H9 (cell line): Measurements from ENCODE around the gene TAOK3. TPM values are rescaled to one million over a fixed set of nuclear protein-coding genes. Genes with fewer than 3 reads are reported as not detected.

Experiments
- DNase-seq: peaks from one replicate; pipeline ENCODE4 v3.0.0-alpha.2; 2017
- H2AFZ ChIP-seq: one replicate; pipeline ENCODE4 v1.6.1; 2013; ENCODE audit warnings: mild to moderate bottlenecking, low read length, control low read depth, moderate library complexity
- H2AK5ac ChIP-seq: 2 replicates; pipeline ENCODE4 v1.6.1; 2013; ENCODE audit warnings: low read length, control low read depth, mixed read lengths; ENCODE audit not compliant: insufficient read length
- H2BK120ac ChIP-seq: one replicate; pipeline ENCODE4 v1.6.1; 2013; ENCODE audit warnings: low read depth, mild to moderate bottlenecking, low read length, control low read depth, inconsistent platforms; ENCODE audit not compliant: poor library complexity, severe bottlenecking
- H2BK12ac ChIP-seq: 2 replicates; pipeline ENCODE4 v1.6.1; 2013; ENCODE audit warnings: low read length, control low read depth, mixed read lengths, low read depth; ENCODE audit not compliant: insufficient read length
- H2BK15ac ChIP-seq: 2 replicates; pipeline ENCODE4 v1.6.1; 2013; ENCODE audit warnings: low read depth, low read length, control low read depth
- H2BK20ac ChIP-seq: one replicate; pipeline ENCODE4 v1.6.1; 2013; ENCODE audit warnings: low read depth, mild to moderate bottlenecking, low read length, control low read depth, inconsistent platforms; ENCODE audit not compliant: poor library complexity, severe bottlenecking
- H2BK5ac ChIP-seq: 2 replicates; pipeline ENCODE4 v1.6.1; 2013; ENCODE audit warnings: low read length, control low read depth, mixed read lengths; ENCODE audit not compliant: insufficient read length
- H3K14ac ChIP-seq: 2 replicates; pipeline ENCODE4 v1.6.1; 2013; ENCODE audit warnings: low read length, control low read depth; ENCODE audit not compliant: insufficient read depth
- H3K18ac ChIP-seq: 2 replicates; pipeline ENCODE4 v1.6.1; 2013; ENCODE audit warnings: low read depth, mild to moderate bottlenecking, mixed read lengths, low read length, control low read depth; ENCODE audit not compliant: insufficient read length
- H3K23ac ChIP-seq: 2 replicates; pipeline ENCODE4 v1.6.1; 2013; ENCODE audit warnings: low read length, control low read depth, mixed read lengths, low read depth; ENCODE audit not compliant: insufficient read length
- H3K23me2 ChIP-seq: 2 replicates; pipeline ENCODE4 v1.6.1; 2013; ENCODE audit warnings: low read depth, mild to moderate bottlenecking, mixed read lengths, low read length, control low read depth; ENCODE audit not compliant: insufficient read length, poor library complexity, severe bottlenecking
- H3K27ac ChIP-seq: 2 replicates; pipeline ENCODE4 v1.5.1; 2013; ENCODE audit warnings: low read length, control low read depth, mixed read lengths, low read depth; ENCODE audit not compliant: insufficient read length
- H3K27me3 ChIP-seq: 2 replicates; pipeline ENCODE4 v1.6.1; 2013; ENCODE audit warnings: low read length, control low read depth, inconsistent platforms; ENCODE audit not compliant: insufficient read depth
- H3K4ac ChIP-seq: 2 replicates; pipeline ENCODE4 v1.6.1; 2013; ENCODE audit warnings: low read depth, mild to moderate bottlenecking, control low read depth, inconsistent platforms, low read length, moderate library complexity
- H3K4me1 ChIP-seq: 2 replicates; pipeline ENCODE4 v1.6.1; 2013; ENCODE audit warnings: low read length, control low read depth, inconsistent platforms; ENCODE audit not compliant: insufficient read depth
- H3K4me2 ChIP-seq: 2 replicates; pipeline ENCODE4 v1.6.1; 2013; ENCODE audit warnings: low read length, control low read depth, mixed read lengths; ENCODE audit not compliant: insufficient read length, insufficient read depth
- H3K56ac ChIP-seq: 2 replicates; pipeline ENCODE4 v1.6.1; 2013; ENCODE audit warnings: low read depth, mild to moderate bottlenecking, mixed read lengths, low read length, control low read depth; ENCODE audit not compliant: insufficient read length
- H3K79me1 ChIP-seq: 2 replicates; pipeline ENCODE4 v1.6.1; 2013; ENCODE audit warnings: low read depth, mild to moderate bottlenecking, moderate library complexity, low read length, control low read depth, inconsistent platforms; ENCODE audit not compliant: insufficient read depth, poor library complexity, severe bottlenecking
- H3K79me2 ChIP-seq: 2 replicates; pipeline ENCODE4 v1.6.1; 2013; ENCODE audit warnings: low read length, control low read depth, inconsistent platforms; ENCODE audit not compliant: insufficient read depth
- H3K9ac ChIP-seq: 2 replicates; pipeline ENCODE4 v1.6.1; 2013; ENCODE audit warnings: low read length, control low read depth, mixed read lengths; ENCODE audit not compliant: insufficient read length; ENCODE audit errors: extremely low read depth
- H3K9me3 ChIP-seq: one replicate; pipeline ENCODE4 v1.6.1; 2013; ENCODE audit warnings: low read depth, low read length, inconsistent platforms; ENCODE audit not compliant: control insufficient read depth
- H3T11ph ChIP-seq: one replicate; pipeline ENCODE4 v1.6.1; 2013; ENCODE audit warnings: mild to moderate bottlenecking, low read length, control low read depth, inconsistent platforms
- H4K20me1 ChIP-seq: one replicate; pipeline ENCODE4 v1.6.1; 2013; ENCODE audit not compliant: control insufficient read depth, insufficient read length, insufficient read depth
- H4K5ac ChIP-seq: 2 replicates; pipeline ENCODE4 v1.6.1; 2013; ENCODE audit warnings: low read depth, mild to moderate bottlenecking, mixed read lengths, low read length, control low read depth; ENCODE audit not compliant: insufficient read length
- H4K8ac ChIP-seq: replicated peaks from 2 replicates; pipeline ENCODE4 v1.6.1; 2013; ENCODE audit warnings: low read length, control low read depth, mixed read lengths, low read depth; ENCODE audit not compliant: insufficient read length
- H4K91ac ChIP-seq: 2 replicates; pipeline ENCODE4 v1.6.1; 2013; ENCODE audit warnings: low read depth, mild to moderate bottlenecking, moderate library complexity, mixed read lengths, low read length, control low read depth; ENCODE audit not compliant: insufficient read length
- H3K27ac Mint-ChIP-seq, 3 experiments: 2 replicates in 2 of 3; 3 replicates in 1 of 3; pipeline ENCODE4 v1.8.0; 2020 to 2021; ENCODE audit warnings: mixed read lengths in 3 of 3, mild to moderate bottlenecking in 1 of 3, moderate library complexity in 1 of 3
- H3K27me3 Mint-ChIP-seq: 2 replicates; pipeline ENCODE4 v1.8.0; 2021; ENCODE audit warnings: low read depth, mild to moderate bottlenecking, moderate library complexity, mixed read lengths
- H3K36me3 Mint-ChIP-seq, 3 experiments: 2 replicates in 2 of 3; 3 replicates in 1 of 3; pipeline ENCODE4 v1.8.0; 2020 to 2021; ENCODE audit warnings: low read depth in 3 of 3, mixed read lengths in 3 of 3; ENCODE audit not compliant: insufficient read depth in 1 of 3
- H3K4me1 Mint-ChIP-seq, 2 experiments: 2 replicates each; pipeline ENCODE4 v1.8.0; 2020; ENCODE audit warnings: mixed read lengths in 2 of 2
- H3K4me3 Mint-ChIP-seq, 2 experiments: 2 replicates in 1 of 2; 3 replicates in 1 of 2; pipeline ENCODE4 v1.8.0; 2020 to 2021; ENCODE audit warnings: mild to moderate bottlenecking in 2 of 2, mixed read lengths in 2 of 2, moderate library complexity in 1 of 2
- H3K9me3 Mint-ChIP-seq, 2 experiments: 2 replicates in 1 of 2; 3 replicates in 1 of 2; pipeline ENCODE4 v1.8.0; 2020; ENCODE audit warnings: mild to moderate bottlenecking in 2 of 2, mixed read lengths in 2 of 2, moderate library complexity in 1 of 2
- WGBS: extraction: QIAGEN DNeasy Blood & Tissue Kit; methylation state at CpG from one replicate; pipeline ENCODE4 v1.1.7; 2013; ENCODE audit warnings: missing lambda C conversion rate, low lambda C conversion rate, mixed read lengths; ENCODE audit not compliant: insufficient read length; ENCODE audit errors: extremely low coverage; 5-methylcytosine and 5-hydroxymethylcytosine counted together
- total RNA-seq: library from RNA; stranded (reverse); gene quantifications from 2 replicates; pipeline ENCODE4 v1.2.1, GENCODE V29; 2021
- TF ChIP-seq, protein P1 (sequence below): fragments of 200-600 bp; sonication (generic); conservative IDR thresholded peaks from 3 replicates; pipeline ENCODE4 v1.8.0; 2021; ENCODE audit warnings: antibody characterized with exemption, mild to moderate bottlenecking

TAOK3 gene
- total RNA-seq, 1 experiment from 2014 or later: 5.2 TPM

DNA sequence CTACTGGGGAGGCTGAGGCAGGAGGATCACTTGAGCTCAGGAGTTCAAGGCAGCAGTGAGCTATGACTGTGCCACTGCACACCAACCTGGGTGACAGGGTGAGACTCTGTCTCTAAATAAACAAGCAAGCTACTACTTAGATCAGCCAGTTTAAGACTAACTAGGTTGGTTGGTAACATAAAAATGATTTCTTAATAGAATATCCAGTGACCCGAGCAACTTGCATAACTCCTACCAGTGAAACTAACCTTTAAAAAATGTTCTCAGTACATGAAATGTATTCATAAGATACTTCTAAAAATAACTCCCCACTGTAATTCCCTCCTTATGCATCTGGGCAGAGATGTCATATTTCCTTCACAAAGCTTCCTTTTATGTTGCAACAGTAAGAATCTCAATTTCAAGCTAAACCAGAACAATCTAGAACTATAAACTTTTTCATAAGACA, 15.9 kb downstream of the TAOK3 start:
- no peak overlapping the region for H2BK20ac ChIP-seq
- H4K20me1 ChIP-seq: no peaks in the 10 kb centered on the region
- Mint-ChIP-seq H3K4me1 (peaks cover 0 to 7% of the 10 kb centered on the region in 2 experiments; a peak in 1 of 4 replicates), H3K9me3 (peaks cover 3 to 10% of the 10 kb centered on the region in 2 experiments; a peak in 4 of 5 replicates), H3K36me3 (peaks cover 0 to 2% (median 0%) of the 10 kb centered on the region in 3 experiments; a peak in 3 of 7 replicates), H3K27me3 (0 out of 2 replicates have a peak, but pooled peaks cover 1% of the 10 kb centered on the region), H3K4me3 (no peak overlapping the region), H3K27ac (no peak overlapping the region)
- H3K27ac ChIP-seq: no peak overlapping the region
- H4K5ac ChIP-seq: no peak overlapping the region
- DNase-seq: no peak
- H3K79me2 ChIP-seq: no peaks in the 10 kb centered on the region
- H3K27me3 ChIP-seq: no peaks in the 10 kb centered on the region
- no peak overlapping the region for H2BK12ac ChIP-seq
- no peak overlapping the region for H3K23ac ChIP-seq
- no peak overlapping the region for H3K56ac ChIP-seq
- no peak overlapping the region for H2AK5ac ChIP-seq
- H3K4ac ChIP-seq: no peak overlapping the region
- H3K9me3 ChIP-seq: no peaks in the 10 kb centered on the region
- H2BK5ac ChIP-seq: no peak overlapping the region
- no CpG with 5 or more reads among the region's 1 CpG for WGBS
- no peak overlapping the region for H4K91ac ChIP-seq
- TF ChIP-seq, protein P1, sequence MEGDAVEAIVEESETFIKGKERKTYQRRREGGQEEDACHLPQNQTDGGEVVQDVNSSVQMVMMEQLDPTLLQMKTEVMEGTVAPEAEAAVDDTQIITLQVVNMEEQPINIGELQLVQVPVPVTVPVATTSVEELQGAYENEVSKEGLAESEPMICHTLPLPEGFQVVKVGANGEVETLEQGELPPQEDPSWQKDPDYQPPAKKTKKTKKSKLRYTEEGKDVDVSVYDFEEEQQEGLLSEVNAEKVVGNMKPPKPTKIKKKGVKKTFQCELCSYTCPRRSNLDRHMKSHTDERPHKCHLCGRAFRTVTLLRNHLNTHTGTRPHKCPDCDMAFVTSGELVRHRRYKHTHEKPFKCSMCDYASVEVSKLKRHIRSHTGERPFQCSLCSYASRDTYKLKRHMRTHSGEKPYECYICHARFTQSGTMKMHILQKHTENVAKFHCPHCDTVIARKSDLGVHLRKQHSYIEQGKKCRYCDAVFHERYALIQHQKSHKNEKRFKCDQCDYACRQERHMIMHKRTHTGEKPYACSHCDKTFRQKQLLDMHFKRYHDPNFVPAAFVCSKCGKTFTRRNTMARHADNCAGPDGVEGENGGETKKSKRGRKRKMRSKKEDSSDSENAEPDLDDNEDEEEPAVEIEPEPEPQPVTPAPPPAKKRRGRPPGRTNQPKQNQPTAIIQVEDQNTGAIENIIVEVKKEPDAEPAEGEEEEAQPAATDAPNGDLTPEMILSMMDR: no peak
- H2BK120ac ChIP-seq: no peak overlapping the region
- no peak overlapping the region for H2BK15ac ChIP-seq
- no peak overlapping the region for H3T11ph ChIP-seq
- no peak overlapping the region for H3K4me2 ChIP-seq
- no peak overlapping the region for H3K14ac ChIP-seq
- no peak overlapping the region for H3K18ac ChIP-seq
- no peaks in the 10 kb centered on the region; the same call in 1 of the 2 replicates for H3K4me1 ChIP-seq
- H2AFZ ChIP-seq: no peak overlapping the region
- no peaks in the 10 kb centered on the region for H3K79me1 ChIP-seq
- no peak overlapping the region for H3K9ac ChIP-seq
- H4K8ac ChIP-seq: no peak overlapping the region
- H3K23me2 ChIP-seq: no peaks in the 10 kb centered on the region
